A549 (cell line): Measurements from ENCODE around the gene KIF26A.

Experiments
- KDM1A ChIP-seq: fragments of 200-600 bp; sonication (generic); IDR thresholded peaks from 2 replicates; pipeline ENCODE4 v1.6.1; 2016; ENCODE audit warnings: low read depth, mild to moderate bottlenecking
- MAX ChIP-seq: IDR thresholded peaks from 2 replicates; pipeline ENCODE4 v1.6.1; 2012

- TF ChIP-seq KDM1A (no peak), MAX (no peak)
These were observed 14.5 kb upstream of the KIF26A start for GRCh38 chr14:104123879-104124278.
